Right lobe of liver (tissue), 4 donors: ENCODE results near the gene VSIG10L.

Source experiments
- CTCF ChIP-seq, 4 donors: fragments of 200-600 bp in 3 of 4; fragments of 450-650 bp in 1 of 4; IDR thresholded peaks; one replicate each; pipeline versions ENCODE4 v1.5.1 to v1.8.0; 2016 to 2022; ENCODE audit warnings: antibody characterized with exemption in 4 of 4, mild to moderate bottlenecking in 2 of 4
- POLR2A ChIP-seq: fragments of 450-650 bp; IDR thresholded peaks from one replicate; pipeline ENCODE4 v1.6.1; 2017; ENCODE audit warnings: antibody characterized with exemption, mild to moderate bottlenecking
- donor health status: DM: no; HTN: no; CAD: no.
- donor health status: DM: no; HTN: no; CAD: no.
- donor health status: DM: no; HTN: yes; CAD: no.

GRCh38 chr19:51354103-51354741 is 12.3 kb upstream of the VSIG10L start:
- TF ChIP-seq CTCF (IDR thresholded peaks at IDR 0.05): no peak
- TF ChIP-seq POLR2A: no peak
